GM21423 (cell line): ENCODE results near the gene PRDX5.

ENCODE experiments used
- ATAC-seq: cut with Tn5 transposase; IDR thresholded peaks from one replicate; pipeline ENCODE4 v1.9.1; 2021; ENCODE audit warnings: mild to moderate bottlenecking, moderate library complexity; ENCODE audit not compliant: unreplicated experiment

PRDX5 gene

GRCh38 chr11:64317961-64318765, at the start of gene PRDX5:
TSS of gene PRDX5 (plus strand) at chr11:64318121. CDS start at chr11:64318216, 95 bp downstream.
- ATAC-seq, result peak; percentile 68

- peak; percentile 10 for ATAC-seq
These were observed 48.9 kb upstream of the PRDX5 start for GRCh38 chr11:64268893-64269539.

- ATAC-seq, result peak; percentile 64
These were observed 48.2 kb upstream of the PRDX5 start for GRCh38 chr11:64269540-64270220.

- ATAC-seq, result no peak
These were observed 42.7 kb upstream of the PRDX5 start for GRCh38 chr11:64275031-64275800.

- ATAC-seq, result no peak
These were observed 42.1 kb upstream of the PRDX5 start for GRCh38 chr11:64275841-64276240.

DNA sequence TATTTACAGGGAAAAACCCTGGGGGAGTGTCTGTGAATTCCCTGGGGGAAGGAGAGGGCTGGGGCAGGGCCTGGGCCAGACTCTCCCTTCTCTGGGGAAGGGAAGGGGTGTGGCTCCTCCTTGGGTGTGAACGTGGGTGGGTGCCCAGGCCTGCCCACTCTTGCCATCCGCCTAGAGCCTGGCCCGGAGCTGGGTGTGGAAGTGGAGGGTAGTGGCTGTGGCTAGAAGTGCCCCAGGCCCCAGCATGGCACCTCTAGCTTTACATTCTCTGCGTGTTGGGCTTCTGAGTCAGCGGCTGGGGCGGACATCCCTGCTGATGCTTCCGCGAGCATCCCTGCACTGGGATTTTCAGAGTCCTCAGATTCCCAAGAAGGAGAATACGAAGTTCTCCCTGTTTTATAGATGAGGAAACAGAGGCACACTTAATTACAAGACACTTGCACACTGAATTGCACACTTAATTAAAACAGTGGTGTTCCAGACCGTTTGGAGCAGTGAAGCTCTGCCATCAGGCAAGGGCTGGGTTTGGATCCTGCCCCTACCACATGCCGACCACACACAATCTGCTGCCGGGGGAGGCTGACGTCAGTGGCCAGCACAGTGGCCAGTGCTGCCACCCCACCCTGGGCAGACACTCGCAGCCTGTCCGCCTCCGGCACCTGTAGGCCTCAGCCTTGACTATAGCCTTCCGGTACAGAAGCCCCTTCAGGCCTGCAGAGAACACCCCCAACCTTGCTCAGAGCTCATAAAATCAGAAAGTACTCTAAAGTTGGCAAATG, 41.1 kb upstream of the PRDX5 start:
- no peak for ATAC-seq

DNA sequence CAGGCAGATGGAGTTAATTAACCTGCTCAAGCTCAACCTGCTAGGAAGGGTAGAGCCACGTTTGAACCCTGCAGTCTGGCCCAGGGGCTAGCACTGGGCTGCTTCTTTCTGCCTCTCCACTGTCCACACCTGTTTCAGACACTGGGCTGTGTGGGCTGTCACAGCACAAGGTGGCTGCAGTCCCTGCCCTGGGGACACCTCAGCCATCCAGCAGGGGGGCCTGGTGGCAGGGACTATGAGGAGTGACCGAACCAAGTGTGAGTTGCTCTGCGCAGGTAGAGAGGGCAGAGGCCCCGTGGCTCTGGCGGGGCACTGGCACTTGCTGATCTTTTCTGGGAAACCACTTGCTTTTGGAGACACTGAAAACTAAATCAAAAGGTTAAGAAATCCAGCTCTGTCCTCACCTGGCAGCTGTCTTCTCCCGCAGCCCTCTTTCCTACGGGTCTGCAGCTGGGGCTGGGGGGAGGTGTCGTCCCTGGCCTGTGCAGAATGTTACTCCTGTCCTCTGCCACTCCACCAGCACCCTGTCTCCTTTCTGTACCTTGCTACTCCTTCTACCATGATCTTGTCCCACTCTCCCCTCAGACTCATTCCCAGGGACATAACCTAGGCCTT, 39.2 kb upstream of the PRDX5 start:
- no peak for ATAC-seq

- no peak for ATAC-seq
These were observed 35.8 kb upstream of the PRDX5 start for GRCh38 chr11:64281957-64282770.

DNA sequence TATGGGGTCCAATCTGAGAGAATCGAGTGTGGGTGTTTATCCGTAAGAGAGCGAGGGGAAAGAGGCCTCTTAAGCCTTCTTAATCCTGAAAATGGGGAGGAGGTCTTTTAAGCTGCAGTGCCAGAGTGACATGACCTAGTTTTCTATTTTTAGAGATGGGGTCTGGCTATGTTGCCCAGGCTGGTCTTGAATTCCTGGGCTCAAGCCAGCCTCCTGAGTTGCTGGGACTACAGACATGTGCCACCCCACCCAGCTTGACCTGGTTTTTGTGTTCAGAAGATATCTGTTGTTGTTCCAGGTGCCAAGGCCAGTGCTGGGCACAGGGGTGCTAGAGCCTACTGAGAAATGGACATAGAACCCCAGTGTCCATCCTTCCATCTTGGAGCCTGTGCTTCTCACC, 34.8 kb upstream of the PRDX5 start:
- no peak for ATAC-seq

GRCh38 chr11:64284048-64284961, 33.6 kb upstream of the PRDX5 start, which contains the start of gene BAD:
TSS of gene BAD (minus strand) at chr11:64284665. CDS start at chr11:64284368, 297 bp downstream.
- ATAC-seq, result peak; percentile 68

GRCh38 chr11:64284962-64285884, 32.7 kb upstream of the PRDX5 start, which contains the start of gene GPR137:
TSS of gene GPR137 (plus strand) at chr11:64285848. CDS start at chr11:64286525, 677 bp downstream.
- peak; percentile 56 for ATAC-seq

DNA sequence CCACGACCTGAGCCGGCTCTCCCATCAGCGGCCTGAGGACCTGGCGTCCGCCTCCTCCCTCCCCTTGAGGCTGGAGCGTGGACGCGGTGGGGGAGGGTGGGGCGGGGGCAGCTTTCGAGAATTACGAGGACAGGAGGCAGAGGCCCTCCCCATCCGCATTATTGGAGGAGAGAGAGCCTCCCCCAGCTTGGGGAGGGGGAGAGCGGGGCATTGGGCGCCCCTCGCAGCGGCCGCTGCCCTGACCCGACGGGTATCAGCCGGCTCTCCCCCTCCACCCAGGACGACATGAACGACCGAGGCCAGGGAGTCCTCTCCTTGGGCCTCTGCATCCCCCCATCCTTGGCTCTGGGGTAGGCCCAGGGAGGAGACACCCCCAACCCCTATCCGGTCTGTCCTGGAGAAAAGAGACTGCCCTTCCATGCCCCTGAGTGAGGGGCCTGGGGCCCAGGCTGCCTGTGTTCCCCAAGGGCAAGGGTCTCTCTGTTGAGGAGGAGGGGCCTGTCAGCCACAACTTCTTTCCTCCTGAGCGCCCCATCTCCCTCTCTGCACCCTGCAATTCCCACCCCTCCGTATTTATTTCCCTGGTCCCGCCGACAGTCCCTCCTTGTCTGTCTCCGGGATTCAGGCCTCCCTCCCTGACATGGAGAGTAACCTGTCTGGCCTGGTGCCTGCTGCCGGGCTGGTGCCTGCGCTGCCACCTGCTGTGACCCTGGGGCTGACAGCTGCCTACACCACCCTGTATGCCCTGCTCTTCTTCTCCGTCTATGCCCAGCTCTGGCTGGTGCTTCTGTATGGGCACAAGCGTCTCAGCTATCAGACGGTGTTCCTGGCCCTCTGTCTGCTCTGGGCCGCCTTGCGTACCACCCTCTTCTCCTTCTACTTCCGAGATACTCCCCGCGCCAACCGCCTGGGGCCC, 31.8 kb upstream of the PRDX5 start:
- ATAC-seq, result peak; percentile 0

DNA sequence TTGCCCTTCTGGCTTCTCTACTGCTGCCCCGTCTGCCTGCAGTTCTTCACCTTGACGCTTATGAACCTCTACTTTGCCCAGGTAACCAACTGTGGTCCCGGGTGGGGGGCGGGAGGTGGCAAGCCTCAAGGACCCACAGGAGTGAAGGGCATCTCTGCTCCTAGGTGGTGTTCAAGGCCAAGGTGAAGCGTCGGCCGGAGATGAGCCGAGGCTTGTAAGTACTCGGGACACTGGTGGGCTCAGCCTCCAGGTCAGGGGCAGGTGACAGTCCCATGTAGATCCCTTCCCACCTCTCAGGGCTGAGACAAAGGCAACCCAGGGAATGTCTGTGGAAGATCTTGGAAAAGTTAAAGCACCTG, 31.1 kb upstream of the PRDX5 start:
- ATAC-seq, result no peak

GRCh38 chr11:64287676-64288352, 30.1 kb upstream of the PRDX5 start:
- ATAC-seq, result no peak

DNA sequence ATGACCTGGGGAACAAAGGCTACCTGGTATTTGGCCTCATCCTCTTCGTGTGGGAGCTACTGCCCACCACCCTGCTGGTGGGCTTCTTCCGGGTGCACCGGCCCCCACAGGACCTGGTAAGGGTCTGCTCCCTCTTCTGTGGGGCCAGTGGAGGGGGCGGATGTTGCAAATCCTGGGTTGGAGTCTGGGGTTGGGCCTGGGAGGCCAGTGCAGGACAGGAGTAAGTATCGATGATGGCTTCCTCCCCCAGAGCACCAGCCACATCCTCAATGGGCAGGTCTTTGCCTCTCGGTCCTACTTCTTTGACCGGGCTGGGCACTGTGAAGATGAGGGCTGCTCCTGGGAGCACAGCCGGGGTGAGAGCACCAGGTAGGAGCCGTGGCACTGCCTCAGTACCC, 29.6 kb upstream of the PRDX5 start:
- ATAC-seq, result no peak
